DND-41 (cell line): Measurements from ENCODE around the gene FBXL19.

Experiments
- EZH2 ChIP-seq: IDR thresholded peaks from 3 replicates; pipeline ENCODE4 v1.6.1; 2012; ENCODE audit warnings: borderline replicate concordance, low read depth, mild to moderate bottlenecking, moderate library complexity, low read length, inconsistent platforms; ENCODE audit not compliant: severe bottlenecking
- TF ChIP-seq, protein P1 (sequence below): IDR thresholded peaks from 2 replicates; pipeline ENCODE4 v1.5.1; 2012; ENCODE audit warnings: borderline replicate concordance, low read length, moderate library complexity, mild to moderate bottlenecking; ENCODE audit not compliant: poor library complexity, severe bottlenecking; ENCODE audit errors: extremely low read depth

DNA sequence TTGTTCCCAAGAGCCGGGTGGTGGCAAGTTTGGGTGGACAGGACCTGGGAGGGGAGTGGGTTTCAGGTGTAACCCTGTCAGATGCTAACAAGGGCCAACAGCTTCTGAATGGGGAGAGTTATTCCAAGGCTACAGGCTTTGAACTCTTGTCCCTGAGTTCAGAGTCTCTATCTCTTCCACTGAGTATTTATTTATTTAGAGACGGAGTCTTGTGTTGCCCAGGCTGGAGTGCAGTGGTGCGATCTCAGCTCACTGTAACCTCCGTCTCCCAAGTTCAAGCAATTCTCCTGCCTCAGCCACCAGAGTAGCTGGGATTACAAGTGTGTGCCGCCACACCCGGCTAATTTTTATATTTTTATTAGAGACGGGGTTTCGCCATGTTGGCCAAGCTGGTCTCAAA, 31.6 kb downstream of the FBXL19 start:
- TF ChIP-seq, protein P1, sequence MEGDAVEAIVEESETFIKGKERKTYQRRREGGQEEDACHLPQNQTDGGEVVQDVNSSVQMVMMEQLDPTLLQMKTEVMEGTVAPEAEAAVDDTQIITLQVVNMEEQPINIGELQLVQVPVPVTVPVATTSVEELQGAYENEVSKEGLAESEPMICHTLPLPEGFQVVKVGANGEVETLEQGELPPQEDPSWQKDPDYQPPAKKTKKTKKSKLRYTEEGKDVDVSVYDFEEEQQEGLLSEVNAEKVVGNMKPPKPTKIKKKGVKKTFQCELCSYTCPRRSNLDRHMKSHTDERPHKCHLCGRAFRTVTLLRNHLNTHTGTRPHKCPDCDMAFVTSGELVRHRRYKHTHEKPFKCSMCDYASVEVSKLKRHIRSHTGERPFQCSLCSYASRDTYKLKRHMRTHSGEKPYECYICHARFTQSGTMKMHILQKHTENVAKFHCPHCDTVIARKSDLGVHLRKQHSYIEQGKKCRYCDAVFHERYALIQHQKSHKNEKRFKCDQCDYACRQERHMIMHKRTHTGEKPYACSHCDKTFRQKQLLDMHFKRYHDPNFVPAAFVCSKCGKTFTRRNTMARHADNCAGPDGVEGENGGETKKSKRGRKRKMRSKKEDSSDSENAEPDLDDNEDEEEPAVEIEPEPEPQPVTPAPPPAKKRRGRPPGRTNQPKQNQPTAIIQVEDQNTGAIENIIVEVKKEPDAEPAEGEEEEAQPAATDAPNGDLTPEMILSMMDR, result no peak
- no peak for TF ChIP-seq EZH2
